ENCODE results near the gene MCF2L.

- TF ChIP-seq CTCF (IDR thresholded peaks at IDR 0.05) (no peak), POLR2A (IDR thresholded peaks at IDR 0.05) (no peak)
Measured at GRCh38 chr13:113043001-113043630, 74.1 kb downstream of the MCF2L start.
